ENCODE data around the gene PPP2R1B. TPM values are rescaled to one million over a fixed set of nuclear protein-coding genes. Genes with fewer than 3 reads are reported as not detected.

PPP2R1B gene
- polyA plus RNA-seq, 2 of the 4 experiments (the other 2 are of a cell fraction): 18.6 to 24.7 TPM

- ATAC-seq (no peak), DNase-seq (ENCODE audit: low read depth in 1 of 2, low spot score in 1 of 2) (no peak), FAIRE-seq (no peak)
- Histone ChIP-seq H3K4me2 (no peak overlapping the region), H3K4me1 (no peaks in the 10 kb centered on the region), H3K9me3 (no peaks in the 10 kb centered on the region), H3K27ac (no peak overlapping the region), H3K4me3 (no peak overlapping the region)
- TF ChIP-seq CHD2 (IDR thresholded peaks at IDR 0.05; ENCODE audit: low read length, partially characterized antibody) (no peak), MAFK (IDR thresholded peaks at IDR 0.05; ENCODE audit: partially characterized antibody) (no peak), HEYL (CRISPR knock-in tag; IDR thresholded peaks at IDR 0.05) (no peak), KDM1A (IDR thresholded peaks at IDR 0.05; ENCODE audit: low read depth) (no peak), HOXB5 (CRISPR knock-in tag; IDR thresholded peaks at IDR 0.05) (no peak), ELK1 (IDR thresholded peaks at IDR 0.05; ENCODE audit: low read depth, low read length) (no peak), ZC3H11A (IDR thresholded peaks at IDR 0.05) (no peak), BHLHE40 (IDR thresholded peaks at IDR 0.05; ENCODE audit: low read depth, low read length) (no peak), KDM5A (IDR thresholded peaks at IDR 0.05) (no peak), CBX8 (IDR thresholded peaks at IDR 0.05) (no peak)
- ChIA-PET CTCF (no interaction called here), POLR2A (no interaction called here)
- 100% methylated on average over 1 of the region's 1 CpG for WGBS (ENCODE audit: missing lambda C conversion rate)
Measured at GRCh38 chr11:111815489-111815888, 49.3 kb upstream of the PPP2R1B start.

GRCh38 chr11:111814557-111815320 is 48.5 kb upstream of the PPP2R1B start:
- POLR2A ChIA-PET: no interaction called here
- FAIRE-seq: no peak
- CTCF ChIA-PET: no interaction called here
- H3K4me3 ChIP-seq: no peak overlapping the region
- 82% methylated on average over 8 of the region's 8 CpGs for WGBS (ENCODE audit: missing lambda C conversion rate)
- H3K4me1 ChIP-seq: no peaks in the 10 kb centered on the region
- TF ChIP-seq ZFP36 (IDR thresholded peaks at IDR 0.05; ENCODE audit: borderline replicate concordance, partially characterized antibody) (no peak), FOSB (CRISPR knock-in tag; IDR thresholded peaks at IDR 0.05) (no peak), ZNF302 (CRISPR knock-in tag; IDR thresholded peaks at IDR 0.05) (no peak), ZC3H11A (IDR thresholded peaks at IDR 0.05) (no peak), POLR2AphosphoS2 (conservative IDR thresholded peaks at IDR 0.05; ENCODE audit: low read length) (no peak), EP300 (IDR thresholded peaks at IDR 0.05) (no peak), RARB (CRISPR knock-in tag; IDR thresholded peaks at IDR 0.05) (no peak), PHF8 (IDR thresholded peaks at IDR 0.05; ENCODE audit: borderline replicate concordance, low read depth) (no peak)
- no peak for ATAC-seq
- H3K4me2 ChIP-seq: no peak overlapping the region
- H3K27ac ChIP-seq: no peak overlapping the region
- DNase-seq (ENCODE audit: low read depth in 1 of 2, low spot score in 1 of 2): no peak
- no peaks in the 10 kb centered on the region for H3K9me3 ChIP-seq

- FAIRE-seq (no peak), DNase-seq (ENCODE audit: low read depth in 1 of 2, low spot score in 1 of 2) (no peak), ATAC-seq (no peak)
- no peaks in the 10 kb centered on the region for H3K4me1 ChIP-seq
- ChIA-PET POLR2A (no interaction called here), CTCF (no interaction called here)
- WGBS (ENCODE audit: missing lambda C conversion rate): 95% methylated on average over 1 of the region's 1 CpG
- H3K4me3 ChIP-seq: no peak overlapping the region
- TF ChIP-seq JUNB (IDR thresholded peaks at IDR 0.05) (no peak), ZFP36 (IDR thresholded peaks at IDR 0.05; ENCODE audit: borderline replicate concordance, partially characterized antibody) (no peak), CEBPB (IDR thresholded peaks at IDR 0.05) (no peak), TP53 (CRISPR knock-in tag; IDR thresholded peaks at IDR 0.05) (no peak), MAX (IDR thresholded peaks at IDR 0.05) (no peak), EHMT2 (IDR thresholded peaks at IDR 0.05; ENCODE audit: low read depth) (no peak), BCL3 (IDR thresholded peaks at IDR 0.05) (no peak), SMC3 (IDR thresholded peaks at IDR 0.05) (no peak), ZNF302 (CRISPR knock-in tag; IDR thresholded peaks at IDR 0.05) (no peak), GATA3 (IDR thresholded peaks at IDR 0.05; ENCODE audit: borderline replicate concordance) (no peak), EP300 (IDR thresholded peaks at IDR 0.05) (no peak), HOXB5 (CRISPR knock-in tag; IDR thresholded peaks at IDR 0.05) (no peak), FOSL2 (IDR thresholded peaks at IDR 0.05) (no peak), FOSL2 (CRISPR knock-in tag; IDR thresholded peaks at IDR 0.05) (no peak), PBX3 (IDR thresholded peaks at IDR 0.05) (no peak), NFE2L2 (conservative IDR thresholded peaks at IDR 0.05; ENCODE audit: low read length) (no peak), RARB (CRISPR knock-in tag; IDR thresholded peaks at IDR 0.05) (no peak), HES2 (IDR thresholded peaks at IDR 0.05) (no peak), CBX2 (IDR thresholded peaks at IDR 0.05; ENCODE audit: borderline replicate concordance, low read depth) (no peak), ATOH8 (CRISPR knock-in tag; IDR thresholded peaks at IDR 0.05; ENCODE audit: low read depth) (no peak)
- H3K9me3 ChIP-seq: no peaks in the 10 kb centered on the region
- no peak overlapping the region for H3K4me2 ChIP-seq
- H3K27ac ChIP-seq: no peak overlapping the region
Measured at GRCh38 chr11:111814106-111814505, 47.9 kb upstream of the PPP2R1B start.

Measured in A549 (cell line).